Stimulated activated CD8-positive, alpha-beta memory T cell treated with anti-CD3 and anti-CD28 coated beads, Interleukin-2, amount 100 ng/mL, for 48 hours (primary cell): ENCODE results near the gene YIPF5.

Experiments used
- DNase-seq, 2 donors: peaks; one replicate each; pipeline ENCODE4 v3.0.0-alpha.2; 2020; ENCODE audit warnings: low read depth in 2 of 2

The YIPF5 gene

DNA sequence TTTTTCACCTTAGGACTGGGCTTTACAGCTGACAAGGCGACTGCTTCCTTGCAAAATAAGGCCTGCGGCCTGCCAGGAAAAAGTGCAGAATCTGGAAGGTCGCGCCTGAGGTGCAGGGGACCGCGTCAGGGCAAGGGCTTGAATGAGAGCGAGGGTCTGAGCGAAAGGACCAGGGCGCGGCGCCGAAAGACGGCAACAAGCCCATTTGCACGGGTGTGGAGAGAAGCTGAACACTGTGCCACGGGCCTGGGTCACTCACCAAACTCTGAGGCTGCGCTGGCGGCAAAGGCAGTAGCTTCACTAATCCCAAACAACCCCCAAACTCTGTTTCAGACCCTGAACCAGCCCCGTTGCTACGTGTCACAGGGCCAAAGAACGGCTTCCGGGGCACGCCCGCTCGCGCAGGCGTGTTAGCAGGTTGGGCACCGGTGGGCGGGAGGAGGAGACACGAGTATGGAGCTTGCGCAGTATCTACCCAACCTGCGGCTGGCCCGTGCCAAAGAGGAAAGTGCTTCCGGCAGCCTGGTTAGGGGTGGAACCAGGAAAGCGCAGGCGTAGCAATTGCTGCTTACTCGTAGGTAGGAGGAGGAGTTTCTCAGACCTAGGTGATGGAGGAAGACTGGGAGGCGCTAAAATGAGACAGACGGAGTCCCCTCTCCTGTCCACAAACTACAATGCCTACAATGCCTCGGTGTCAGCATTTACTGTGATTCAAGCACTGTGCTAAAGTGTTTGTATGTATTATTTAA, at the start of gene YIPF5, which contains the start of gene KCTD16:
Gene YIPF5, minus strand, starts transcription at position 384 of the 749 bp plus-strand sequence. CDS start 704 bp downstream, outside the sequence.
Gene KCTD16, plus strand, starts transcription at position 598 of the 749 bp plus-strand sequence.
- peak; percentile 91 to 96 for DNase-seq

DNA sequence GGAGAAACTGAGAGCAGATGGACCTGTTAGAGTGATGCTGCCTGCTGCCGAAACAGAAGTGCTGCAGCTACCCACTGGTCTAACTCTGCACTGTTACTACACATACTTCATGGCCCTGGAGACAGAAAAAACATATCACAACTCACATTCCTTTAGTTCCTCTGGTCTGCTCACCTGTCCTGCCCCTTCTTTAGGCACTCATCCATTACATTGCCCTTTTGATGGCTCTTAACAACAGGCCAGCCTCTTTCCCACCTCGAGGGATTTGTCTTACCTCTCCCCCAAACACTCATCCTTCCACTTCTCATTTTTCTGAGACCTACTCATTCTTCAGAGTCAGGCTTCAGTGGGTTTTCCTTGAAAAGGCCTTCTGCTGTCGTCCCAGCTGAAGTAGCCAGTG, 49.4 kb upstream of the YIPF5 start:
- DNase-seq = no peak

DNA sequence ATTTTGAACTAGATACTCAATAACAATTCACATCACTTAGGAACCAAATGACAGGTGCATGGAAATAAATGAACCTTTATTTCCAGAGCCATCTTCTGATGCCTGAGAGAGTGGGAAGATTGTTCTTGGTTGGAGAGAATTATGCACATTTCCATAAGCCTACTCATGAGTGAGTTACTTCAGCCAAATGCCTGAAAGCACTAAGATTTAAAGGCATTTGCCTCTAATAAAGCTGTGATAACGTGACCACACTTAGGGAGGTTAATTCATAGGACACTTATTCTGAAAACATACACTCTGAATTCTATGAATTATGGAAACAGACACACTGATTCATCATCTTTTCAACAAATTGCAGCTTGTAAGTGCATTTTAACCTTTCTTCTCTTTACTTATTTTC, 40.2 kb upstream of the YIPF5 start:
- no peak for DNase-seq

DNA sequence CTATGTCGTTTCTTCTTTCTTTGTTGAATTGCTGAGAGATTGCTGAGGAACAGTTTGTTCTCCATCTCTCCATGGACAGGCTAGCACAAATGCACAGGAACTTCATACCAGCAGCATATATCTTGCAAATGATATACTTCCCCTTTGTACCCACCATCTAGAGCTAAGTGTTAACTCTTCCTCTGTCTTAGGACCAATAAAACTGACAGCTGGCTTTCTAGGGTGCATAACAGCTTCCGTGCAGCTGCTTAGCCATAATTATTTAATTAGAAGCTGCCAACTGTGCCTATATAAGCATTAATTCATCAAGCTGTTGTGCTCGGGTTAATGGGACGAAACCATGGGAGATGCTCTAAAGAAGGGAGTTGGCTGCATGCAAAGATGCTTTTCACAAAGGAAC, 38.9 kb upstream of the YIPF5 start:
- no peak for DNase-seq

DNA sequence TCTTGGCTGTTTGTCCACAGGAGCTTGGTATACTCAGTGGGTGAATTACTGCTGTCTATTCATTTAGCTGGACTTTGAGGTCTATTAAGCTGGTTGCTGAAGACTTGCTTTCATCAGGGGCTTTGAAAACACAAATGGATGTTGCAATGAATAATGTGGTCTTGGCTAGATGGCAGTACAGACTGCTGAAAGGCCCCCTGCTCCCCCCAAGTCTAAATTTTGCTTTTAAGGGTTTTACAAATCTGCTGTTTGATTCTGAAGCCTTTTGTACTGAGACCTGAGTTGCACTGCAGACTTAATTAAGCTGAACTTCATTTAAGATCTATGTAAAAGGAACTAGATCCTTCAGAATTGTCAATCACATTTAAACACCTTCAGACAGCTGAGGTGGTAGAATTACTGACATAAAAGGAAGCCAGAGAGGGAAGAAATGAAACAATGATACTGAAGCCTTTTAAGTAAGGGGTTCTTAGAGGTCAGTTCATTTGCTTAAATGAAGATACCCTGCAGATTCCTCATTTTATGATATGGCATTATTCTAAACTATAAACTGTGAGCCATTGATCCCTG, 37.5 kb upstream of the YIPF5 start:
- DNase-seq = no peak

DNA sequence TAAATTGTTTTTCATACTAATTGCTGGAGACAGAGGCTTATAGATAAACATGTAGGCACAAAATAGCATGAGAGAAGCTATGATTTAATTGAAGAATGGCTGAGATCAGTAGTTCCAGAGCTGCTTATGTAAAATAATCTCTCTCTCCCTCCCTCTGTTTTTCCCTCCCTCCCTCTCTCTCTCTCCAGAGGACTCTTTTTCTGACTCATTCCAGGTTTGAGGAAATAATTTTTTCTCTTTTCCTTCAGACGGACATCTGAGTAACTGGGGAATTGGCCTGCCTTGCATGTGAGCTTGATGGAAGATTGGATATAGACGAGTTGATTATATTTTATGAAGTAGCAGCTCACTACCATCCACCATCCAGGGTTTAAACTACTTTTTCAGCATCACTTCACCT, 35.7 kb upstream of the YIPF5 start:
- no peak for DNase-seq

DNA sequence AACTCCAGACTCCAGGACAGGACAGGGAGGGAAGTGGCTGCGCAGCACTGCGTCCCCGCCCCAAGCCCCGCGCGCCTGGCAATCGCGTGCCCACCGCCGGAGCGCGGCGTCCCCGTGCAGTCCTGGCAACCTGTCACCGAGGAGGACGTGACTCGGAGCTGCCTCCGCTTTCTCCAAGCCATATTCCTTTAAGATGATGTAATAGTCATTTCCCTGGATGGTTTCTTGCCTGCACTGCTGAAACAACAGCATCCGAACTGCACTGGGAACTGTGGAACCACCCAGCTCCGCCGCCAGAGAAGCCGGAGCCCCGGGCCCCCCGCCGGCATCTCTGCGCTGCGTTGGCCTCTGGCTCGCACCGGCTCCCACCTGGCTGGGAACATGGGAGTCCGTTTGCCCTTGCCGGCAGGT, 34.7 kb upstream of the YIPF5 start:
- DNase-seq = no peak

DNA sequence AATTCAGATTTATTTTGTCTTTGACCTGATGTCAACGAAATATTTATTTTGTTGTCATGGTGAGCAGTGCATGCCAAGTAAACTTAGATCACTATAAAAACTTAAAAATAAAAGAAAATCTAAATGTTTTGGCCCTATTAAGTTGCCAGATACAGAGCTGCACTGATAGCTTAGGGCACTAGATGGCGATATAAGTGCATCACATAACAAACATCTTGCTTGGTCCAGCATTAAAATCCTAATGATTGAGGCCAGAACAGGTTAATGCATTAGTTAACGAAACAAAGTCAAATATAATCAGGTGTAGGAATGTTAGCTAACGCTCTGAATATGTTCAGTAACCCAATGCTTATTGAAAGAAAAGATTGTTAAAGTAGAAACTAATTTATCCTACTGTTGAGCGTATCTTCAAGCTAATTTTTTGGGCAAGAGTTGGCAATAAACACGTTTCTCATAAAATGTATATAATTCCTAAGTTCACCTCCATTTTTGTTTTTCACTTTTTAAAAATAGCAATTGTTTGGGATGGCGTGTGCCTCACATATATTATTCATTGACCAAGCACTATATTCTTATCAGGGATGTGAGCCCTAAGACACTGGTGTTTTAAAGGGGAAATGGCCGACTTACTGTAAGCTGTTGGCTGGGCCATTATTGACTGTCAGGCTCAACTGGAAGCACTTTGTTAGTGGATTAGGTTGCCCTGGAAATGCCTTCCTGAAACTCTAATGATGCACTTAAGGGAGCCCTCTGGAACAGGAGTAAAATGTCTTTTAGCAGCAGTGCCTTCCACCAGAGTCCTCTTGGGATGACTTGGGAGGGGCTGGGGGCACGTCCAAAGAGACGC, 33.5 kb upstream of the YIPF5 start:
- DNase-seq = no peak

DNA sequence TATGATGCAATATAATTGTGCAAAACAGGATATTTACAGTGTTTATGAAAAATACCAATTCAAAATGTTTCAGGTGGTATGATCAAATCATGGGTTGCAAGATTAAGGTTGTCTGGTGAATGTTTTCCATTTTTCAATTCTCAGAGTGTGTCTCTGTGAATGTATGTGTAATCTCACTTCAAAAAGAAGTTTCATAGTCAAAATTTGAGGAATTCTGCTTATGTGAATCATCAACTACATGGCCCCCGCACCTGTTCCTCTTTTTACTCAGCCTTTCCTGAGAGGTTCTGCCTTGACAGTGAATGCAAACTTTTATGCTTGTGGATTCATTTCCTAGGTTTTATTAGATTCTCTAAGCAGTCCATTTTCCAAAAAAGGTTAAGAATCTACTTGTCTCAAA, 32.3 kb upstream of the YIPF5 start:
- DNase-seq = no peak

DNA sequence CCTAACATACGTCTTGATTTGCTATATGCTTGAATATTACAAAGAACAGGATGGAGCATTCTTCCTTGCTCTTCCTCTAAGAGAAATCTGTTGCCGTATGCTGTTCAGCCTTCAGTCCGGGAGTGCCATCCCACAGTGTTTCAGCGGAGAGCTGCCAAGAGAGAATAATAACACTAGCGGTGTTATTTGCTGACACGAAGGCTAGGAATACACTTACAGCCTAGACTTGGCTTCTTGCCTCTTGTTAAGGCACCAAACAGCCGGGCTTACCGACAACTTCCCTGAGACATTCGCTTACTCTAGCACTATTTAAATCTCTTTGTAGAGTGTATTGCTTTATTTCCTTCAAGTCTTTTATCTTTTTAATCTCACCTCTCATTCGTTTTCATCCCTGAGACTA, 31.6 kb upstream of the YIPF5 start:
- DNase-seq = no peak

DNA sequence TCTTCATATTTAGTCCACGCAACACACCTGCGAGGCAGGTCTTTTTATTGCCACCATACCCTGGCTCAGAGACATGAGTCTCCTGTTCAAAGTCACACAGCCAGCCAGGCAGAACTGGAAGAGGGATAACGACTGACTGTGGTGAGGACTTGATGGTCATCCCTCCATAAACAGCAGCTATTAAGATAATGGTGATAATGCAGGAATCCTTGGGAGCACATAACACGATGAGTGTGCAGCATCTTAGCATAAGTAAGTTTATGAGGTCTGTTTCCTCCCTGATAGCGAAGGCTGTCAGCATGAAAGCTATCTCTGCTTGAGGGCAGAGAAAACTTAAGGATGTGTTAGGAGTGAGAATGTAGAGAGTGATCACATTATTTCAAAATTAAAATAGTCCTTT, 31.1 kb upstream of the YIPF5 start:
- no peak for DNase-seq

DNA sequence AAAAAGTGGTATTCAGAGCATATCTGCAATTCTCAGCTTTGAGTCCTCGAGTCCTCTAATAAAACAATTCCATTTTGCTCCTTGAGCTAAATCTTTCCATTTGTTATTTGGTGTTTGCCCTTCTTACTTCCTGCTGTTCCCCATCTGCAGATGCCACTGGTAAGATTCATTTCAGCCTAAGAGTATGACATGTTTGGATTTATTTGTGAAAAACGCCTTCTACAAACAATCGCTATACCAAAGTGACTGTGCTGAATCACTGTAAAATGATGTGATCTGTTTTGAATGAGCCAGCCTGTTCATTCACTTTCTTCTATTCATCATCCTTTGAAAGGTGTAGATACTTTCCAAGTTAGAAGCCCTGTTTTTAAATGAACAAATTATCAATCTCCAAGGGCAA, 27.9 kb upstream of the YIPF5 start:
- no peak for DNase-seq

DNA sequence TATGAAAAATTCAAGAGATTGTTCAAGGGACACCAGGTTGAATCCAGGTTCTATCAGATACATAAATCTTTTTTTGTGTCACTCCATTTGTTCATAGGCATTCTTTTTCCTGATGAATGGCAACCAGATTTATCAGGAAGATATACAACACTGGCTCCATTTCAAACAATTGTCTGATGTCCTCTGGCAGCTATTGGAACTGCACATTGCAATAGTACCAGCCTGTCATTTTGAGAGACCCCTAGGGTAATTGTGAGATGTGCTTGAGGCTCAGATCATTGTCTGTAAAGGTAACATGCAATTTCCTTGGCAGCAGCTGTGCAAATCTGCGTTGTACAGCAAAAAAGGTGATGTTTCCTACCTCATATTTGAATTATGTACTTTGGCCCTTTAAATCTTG, 26.2 kb upstream of the YIPF5 start:
- DNase-seq = no peak

DNA sequence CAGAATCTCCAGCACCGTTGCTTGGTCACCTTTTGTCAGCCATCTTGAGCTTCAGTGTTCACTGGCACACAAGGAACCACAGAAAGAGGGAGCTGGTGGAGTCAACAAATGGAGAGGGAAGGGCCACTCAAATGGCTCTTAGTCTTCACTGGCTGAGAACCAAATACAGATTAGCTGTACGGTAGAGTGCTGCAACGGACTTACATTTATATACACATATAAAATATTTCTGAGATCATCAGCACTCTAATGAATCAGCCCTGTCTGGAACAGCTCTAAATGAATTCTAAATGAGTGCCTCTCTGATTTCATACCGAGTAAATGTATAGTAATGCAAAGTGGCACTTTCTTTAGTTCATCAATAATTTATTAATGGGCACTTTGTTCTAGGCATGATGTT, 25.0 kb upstream of the YIPF5 start:
- DNase-seq = no peak

DNA sequence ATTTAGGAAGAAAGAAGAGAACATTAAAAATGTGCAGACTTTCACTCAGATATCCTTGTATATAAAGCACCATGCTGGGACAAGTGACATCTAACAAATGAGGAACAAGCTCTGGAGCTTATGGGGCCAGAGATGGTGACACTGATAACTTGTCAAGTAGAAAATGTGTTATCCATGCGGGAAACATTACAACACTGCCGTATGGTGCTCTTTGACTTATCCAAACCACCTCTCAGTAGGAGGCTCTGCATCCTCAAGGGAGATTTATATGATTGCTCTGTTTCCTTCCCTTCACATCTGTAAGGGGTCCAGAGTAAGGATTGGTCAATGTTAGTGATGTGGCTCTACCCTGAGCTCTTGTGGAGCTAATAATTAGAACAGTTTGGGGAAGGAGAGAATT, 23.7 kb upstream of the YIPF5 start:
- DNase-seq = no peak

DNA sequence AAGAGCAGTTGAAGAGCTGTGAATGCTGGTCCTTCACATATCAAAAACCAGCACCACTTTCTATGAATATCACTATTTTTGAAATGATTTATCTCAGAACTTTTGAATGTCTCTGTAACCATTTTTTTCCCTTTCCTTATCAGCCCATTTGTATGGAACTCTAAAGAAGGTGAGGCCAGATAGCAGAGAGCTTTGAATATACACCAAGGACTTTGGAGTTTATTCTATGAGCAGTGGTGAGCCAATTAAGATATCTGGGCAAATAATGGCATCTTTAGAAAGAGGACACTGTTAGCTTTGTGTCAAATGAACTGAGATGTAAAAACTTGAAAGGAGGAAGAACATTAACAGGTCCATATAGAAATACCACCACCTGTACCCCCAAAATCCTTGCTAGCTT, 22.2 kb upstream of the YIPF5 start:
- no peak for DNase-seq

DNA sequence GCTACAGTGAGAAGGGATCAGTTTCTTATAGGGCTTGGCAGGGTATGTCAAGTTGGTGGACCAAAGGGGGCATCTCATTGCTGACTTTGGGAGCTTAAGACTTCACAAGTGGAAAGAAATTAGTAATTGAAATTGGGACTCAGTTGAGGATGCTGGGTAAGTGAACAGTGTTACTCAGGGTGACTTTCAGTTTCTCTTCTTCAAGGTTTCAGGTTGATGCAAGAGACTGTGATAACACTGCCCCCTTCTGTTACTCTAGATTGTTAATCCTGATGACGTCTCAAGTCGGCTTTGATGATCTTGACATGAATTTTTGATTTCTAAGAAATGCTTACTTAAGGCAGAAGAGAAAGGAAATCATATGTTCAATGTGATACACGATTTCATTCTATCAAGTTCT, 21.5 kb upstream of the YIPF5 start:
- no peak for DNase-seq

DNA sequence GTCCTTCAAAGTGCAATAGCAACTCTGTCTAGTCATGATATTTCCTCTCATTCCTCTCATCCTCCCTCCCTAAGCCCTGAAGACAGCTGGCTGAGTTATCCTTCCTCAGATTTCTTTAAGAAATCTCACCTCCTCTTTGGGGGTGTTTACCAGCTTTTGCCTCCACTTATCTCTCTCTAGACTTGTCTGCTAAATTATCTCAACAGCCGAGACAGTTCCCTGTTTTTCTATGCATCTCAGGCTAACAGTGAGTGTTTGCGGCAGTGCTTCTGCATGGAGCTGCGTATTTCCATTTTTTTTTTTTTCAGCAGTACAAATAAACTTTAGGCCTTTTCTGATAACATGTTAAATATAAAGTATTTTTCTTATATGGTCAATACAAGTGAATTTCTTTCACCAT, 21.1 kb upstream of the YIPF5 start:
- no peak for DNase-seq

DNA sequence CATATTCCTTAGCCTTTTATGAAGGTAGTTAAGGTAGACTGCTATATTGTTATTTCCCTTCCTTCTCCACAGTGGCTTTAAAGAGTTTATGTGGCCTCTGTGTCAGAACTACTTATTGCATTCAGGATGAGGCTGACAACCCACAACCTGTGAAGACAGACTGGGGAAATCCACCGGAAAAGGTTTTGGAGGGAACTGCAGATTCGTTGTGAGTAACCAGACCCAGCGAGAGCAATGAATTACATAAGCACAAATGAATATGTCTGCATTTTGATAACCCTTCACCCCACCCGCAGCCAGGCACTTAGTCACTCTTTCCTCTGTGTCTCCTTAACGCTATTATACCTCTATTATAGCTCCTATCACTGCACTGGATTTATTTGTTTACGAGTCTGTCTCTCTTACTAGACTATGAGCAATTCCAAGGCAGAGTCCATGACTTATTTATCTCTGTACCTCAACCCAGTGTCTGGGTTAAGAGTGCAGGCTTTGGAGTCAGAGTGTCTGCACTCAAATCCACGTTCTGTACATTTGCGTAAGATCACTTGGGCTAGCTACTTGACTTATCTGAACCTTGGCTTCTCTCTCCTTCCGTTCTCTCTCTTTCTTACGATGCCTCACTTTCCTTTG, 19.5 kb upstream of the YIPF5 start:
- DNase-seq = peak; percentile 36 to 37

DNA sequence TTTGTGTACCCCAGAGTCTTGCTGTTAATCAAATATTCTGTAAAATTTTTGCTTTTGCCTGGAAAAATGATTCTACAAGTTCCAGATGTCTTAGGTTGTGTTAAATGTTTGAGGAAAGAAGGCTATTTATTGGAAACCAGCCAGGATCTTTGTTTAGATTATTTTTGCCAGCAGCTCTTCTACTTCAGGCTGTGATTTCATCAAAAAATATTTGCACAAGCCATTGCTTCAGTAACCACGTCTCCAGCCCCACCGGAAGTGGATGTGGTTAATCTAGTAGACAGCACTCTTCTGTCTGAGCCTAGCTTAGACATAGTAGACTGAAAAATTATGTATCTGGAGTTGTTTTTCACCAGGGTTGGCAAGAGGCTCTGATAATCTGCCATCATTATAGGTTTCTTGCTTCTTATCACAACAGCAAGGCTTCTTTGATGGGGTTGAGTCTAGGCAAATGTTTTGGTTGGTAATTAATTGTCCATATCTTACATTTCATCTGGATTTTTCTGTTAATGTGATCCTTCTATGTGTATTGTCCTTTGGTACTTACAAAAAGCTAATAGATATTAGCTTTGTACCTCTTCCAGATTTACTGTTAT, 17.3 kb upstream of the YIPF5 start:
- DNase-seq = peak; percentile 35 to 37

DNA sequence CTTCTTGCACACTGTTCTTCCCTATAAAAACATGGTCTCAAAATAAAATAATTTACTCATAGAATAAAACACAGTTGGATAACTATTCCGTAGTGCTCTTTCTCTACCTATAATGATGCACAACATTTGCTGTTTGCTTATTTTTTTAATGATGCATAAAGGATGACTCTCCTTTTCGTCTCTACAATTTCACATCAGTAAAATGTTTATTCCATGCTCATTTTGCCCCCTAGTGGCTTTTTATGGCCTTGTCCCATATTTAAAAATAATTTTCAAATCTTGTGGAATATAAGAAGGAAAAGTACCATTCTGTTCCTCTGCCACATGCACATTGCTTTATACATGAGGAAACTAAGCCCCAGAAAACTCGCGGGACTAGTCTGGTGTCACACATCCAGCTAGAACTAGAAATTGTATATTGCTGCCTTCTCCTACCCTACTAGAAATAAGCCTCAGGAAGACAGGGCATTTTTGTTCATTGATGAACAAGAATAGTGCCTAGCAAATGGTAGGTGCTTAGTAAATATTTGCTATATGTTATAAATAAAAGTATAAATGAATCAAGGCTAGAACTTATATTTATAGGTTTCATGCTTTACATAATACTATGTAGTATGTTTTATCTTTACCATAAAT, 12.9 kb upstream of the YIPF5 start:
- DNase-seq = no peak
